ENCODE measurements around the gene GSTA4. TPM values are rescaled to one million over a fixed set of nuclear protein-coding genes. Genes with fewer than 3 reads are reported as not detected.

GSTA4 gene
- total RNA-seq, 1 experiment from 2014 or later: 20.9 TPM

- no peak for TF ChIP-seq EZH2 (IDR thresholded peaks at IDR 0.05; ENCODE audit: low read length, unreplicated experiment)
- no peak for TF ChIP-seq CTCF (conservative IDR thresholded peaks at IDR 0.05; ENCODE audit: low read depth, low read length)
- ChIA-PET POLR2A (ENCODE audit: unreplicated experiment) (interaction anchor here (0.6 kb wide), 1 partner anchor 85 kb away, joined by 3 read pairs; no protein-coding TSS in a partner anchor), CTCF (no interaction called here)
- ATAC-seq: no peak
- no peaks in the 10 kb centered on the region for H3K79me2 ChIP-seq (ENCODE audit: low read length)
- no peaks in the 10 kb centered on the region for H3K4me1 ChIP-seq (ENCODE audit: insufficient read depth, low read length)
- H3K9me2 ChIP-seq (replicated peaks; ENCODE audit: low read length): no peaks in the 10 kb centered on the region
- H4K20me1 ChIP-seq (ENCODE audit: low read length): no peaks in the 10 kb centered on the region
- intact Hi-C loops (cut with micrococcal nuclease): no loop called here
- no peaks in the 10 kb centered on the region for H3K9me3 ChIP-seq (ENCODE audit: low read length)
- H3K4me3 ChIP-seq (ENCODE audit: low read length): no peak overlapping the region
- no peak overlapping the region for H3K27ac ChIP-seq (ENCODE audit: low read length)
- H2AFZ ChIP-seq (ENCODE audit: low read length): no peak overlapping the region
- no peaks in the 10 kb centered on the region for H3K27me3 ChIP-seq (ENCODE audit: low read length)
- no peaks in the 10 kb centered on the region for H3F3A ChIP-seq (ENCODE audit: low read length, unreplicated experiment)
- BruUV-seq (replicated peaks): no TSS peak
- no peak overlapping the region for H3K9ac ChIP-seq (ENCODE audit: low read length)
- no peak overlapping the region for H3K4me2 ChIP-seq (ENCODE audit: low read length)
- no peak for DNase-seq
- no peaks in the 10 kb centered on the region for H3K36me3 ChIP-seq (ENCODE audit: low read depth, low read length)
Observed at GRCh38 chr6:52966101-52966500, 29.0 kb downstream of the GSTA4 start.

GRCh38 chr6:52965380-52965779, 29.7 kb downstream of the GSTA4 start:
- Histone ChIP-seq H3K4me1 (ENCODE audit: insufficient read depth, low read length) (no peaks in the 10 kb centered on the region), H3K27me3 (ENCODE audit: low read length) (no peaks in the 10 kb centered on the region), H3K9me2 (replicated peaks; ENCODE audit: low read length) (no peaks in the 10 kb centered on the region), H3K9ac (ENCODE audit: low read length) (no peak overlapping the region), H3K9me3 (ENCODE audit: low read length) (no peaks in the 10 kb centered on the region), H3K4me2 (ENCODE audit: low read length) (no peak overlapping the region), H3K79me2 (ENCODE audit: low read length) (no peaks in the 10 kb centered on the region), H3K4me3 (ENCODE audit: low read length) (no peak overlapping the region), H2AFZ (ENCODE audit: low read length) (no peak overlapping the region), H4K20me1 (ENCODE audit: low read length) (no peaks in the 10 kb centered on the region), H3F3A (ENCODE audit: low read length, unreplicated experiment) (no peaks in the 10 kb centered on the region), H3K36me3 (ENCODE audit: low read depth, low read length) (no peaks in the 10 kb centered on the region), H3K27ac (ENCODE audit: low read length) (no peak overlapping the region)
- POLR2A ChIA-PET (ENCODE audit: unreplicated experiment): no interaction called here
- BruUV-seq (replicated peaks): no TSS peak
- no peak for DNase-seq
- intact Hi-C loops (cut with micrococcal nuclease): no loop called here
- no peak for ATAC-seq
- CTCF ChIA-PET: no interaction called here
- TF ChIP-seq CTCF (conservative IDR thresholded peaks at IDR 0.05; ENCODE audit: low read depth, low read length): no peak
- no peak for TF ChIP-seq EZH2 (IDR thresholded peaks at IDR 0.05; ENCODE audit: low read length, unreplicated experiment)
- no peak for TF ChIP-seq EZH2phosphoT487 (IDR thresholded peaks at IDR 0.05; ENCODE audit: borderline replicate concordance, low read length)

GRCh38 chr6:52964318-52964717, 30.8 kb downstream of the GSTA4 start:
- BruUV-seq (replicated peaks): no TSS peak
- H3K27me3 ChIP-seq (ENCODE audit: low read length): no peaks in the 10 kb centered on the region
- no peaks in the 10 kb centered on the region for H3K9me3 ChIP-seq (ENCODE audit: low read length)
- no peak for DNase-seq
- no peaks in the 10 kb centered on the region for H3K9me2 ChIP-seq (replicated peaks; ENCODE audit: low read length)
- H3K4me1 ChIP-seq (ENCODE audit: insufficient read depth, low read length): no peaks in the 10 kb centered on the region
- no peak for TF ChIP-seq EZH2phosphoT487 (IDR thresholded peaks at IDR 0.05; ENCODE audit: borderline replicate concordance, low read length)
- no peak for TF ChIP-seq EZH2 (IDR thresholded peaks at IDR 0.05; ENCODE audit: low read length, unreplicated experiment)
- H3K4me2 ChIP-seq (ENCODE audit: low read length): no peak overlapping the region
- ChIA-PET POLR2A (ENCODE audit: unreplicated experiment) (no interaction called here), CTCF (no interaction called here)
- H3K4me3 ChIP-seq (ENCODE audit: low read length): no peak overlapping the region
- no peak for ATAC-seq
- no peak overlapping the region for H3K27ac ChIP-seq (ENCODE audit: low read length)
- no peaks in the 10 kb centered on the region for H3F3A ChIP-seq (ENCODE audit: low read length, unreplicated experiment)
- intact Hi-C loops (cut with micrococcal nuclease): no loop called here
- no peak overlapping the region for H2AFZ ChIP-seq (ENCODE audit: low read length)
- H3K36me3 ChIP-seq (ENCODE audit: low read depth, low read length): no peaks in the 10 kb centered on the region
- no peaks in the 10 kb centered on the region for H3K79me2 ChIP-seq (ENCODE audit: low read length)
- H4K20me1 ChIP-seq (ENCODE audit: low read length): no peaks in the 10 kb centered on the region
- no peak overlapping the region for H3K9ac ChIP-seq (ENCODE audit: low read length)
